ENCODE data around the gene STARD5.
A peak's percentile ranks its signal among the peaks of the same experiment; 100 is the strongest.

STARD5 gene

GRCh38 chr15:81337713-81338157, 13.8 kb upstream of the STARD5 start:
- peak; percentile 33 for DNase-seq (ENCODE audit: low read depth)
- no peak overlapping the region for H3K4me3 ChIP-seq (ENCODE audit: low read depth, low read length)
- TF ChIP-seq, protein P1, sequence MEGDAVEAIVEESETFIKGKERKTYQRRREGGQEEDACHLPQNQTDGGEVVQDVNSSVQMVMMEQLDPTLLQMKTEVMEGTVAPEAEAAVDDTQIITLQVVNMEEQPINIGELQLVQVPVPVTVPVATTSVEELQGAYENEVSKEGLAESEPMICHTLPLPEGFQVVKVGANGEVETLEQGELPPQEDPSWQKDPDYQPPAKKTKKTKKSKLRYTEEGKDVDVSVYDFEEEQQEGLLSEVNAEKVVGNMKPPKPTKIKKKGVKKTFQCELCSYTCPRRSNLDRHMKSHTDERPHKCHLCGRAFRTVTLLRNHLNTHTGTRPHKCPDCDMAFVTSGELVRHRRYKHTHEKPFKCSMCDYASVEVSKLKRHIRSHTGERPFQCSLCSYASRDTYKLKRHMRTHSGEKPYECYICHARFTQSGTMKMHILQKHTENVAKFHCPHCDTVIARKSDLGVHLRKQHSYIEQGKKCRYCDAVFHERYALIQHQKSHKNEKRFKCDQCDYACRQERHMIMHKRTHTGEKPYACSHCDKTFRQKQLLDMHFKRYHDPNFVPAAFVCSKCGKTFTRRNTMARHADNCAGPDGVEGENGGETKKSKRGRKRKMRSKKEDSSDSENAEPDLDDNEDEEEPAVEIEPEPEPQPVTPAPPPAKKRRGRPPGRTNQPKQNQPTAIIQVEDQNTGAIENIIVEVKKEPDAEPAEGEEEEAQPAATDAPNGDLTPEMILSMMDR (IDR thresholded peaks at IDR 0.05; ENCODE audit: control insufficient read depth, extremely low read depth, insufficient read depth), result no peak

- TF ChIP-seq, protein P1 (IDR thresholded peaks at IDR 0.05; ENCODE audit: control insufficient read depth, extremely low read depth, insufficient read depth), result no peak
- no peak overlapping the region for H3K4me3 ChIP-seq (ENCODE audit: low read depth, low read length)
- DNase-seq (ENCODE audit: low read depth), result no peak
These were observed 13.3 kb upstream of the STARD5 start for GRCh38 chr15:81337241-81337640.

DNA sequence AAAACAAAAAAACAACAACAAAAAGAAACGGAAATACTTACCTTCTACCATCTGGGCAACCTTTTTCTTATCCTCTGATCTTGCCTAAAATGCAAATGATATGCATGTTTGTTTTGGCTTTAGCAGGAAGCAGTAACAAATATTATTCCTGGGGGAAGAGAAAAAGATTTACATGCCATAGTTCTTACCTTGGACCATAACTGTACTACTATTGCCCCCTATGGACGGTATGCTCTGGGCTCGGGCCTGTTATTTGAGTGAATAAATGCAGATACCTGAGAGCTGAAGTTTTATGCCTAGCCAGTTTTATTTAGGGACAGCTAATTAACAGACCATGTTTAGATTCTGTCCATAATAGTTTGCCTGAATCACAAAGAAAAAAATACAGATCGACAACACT, 12.6 kb upstream of the STARD5 start:
- TF ChIP-seq, protein P1 (IDR thresholded peaks at IDR 0.05; ENCODE audit: control insufficient read depth, extremely low read depth, insufficient read depth), result peak; percentile 44; the same call in 1 of the 2 replicates
- DNase-seq (ENCODE audit: low read depth), result peak; percentile 51
- no peak overlapping the region for H3K4me3 ChIP-seq (ENCODE audit: low read depth, low read length)

DNA sequence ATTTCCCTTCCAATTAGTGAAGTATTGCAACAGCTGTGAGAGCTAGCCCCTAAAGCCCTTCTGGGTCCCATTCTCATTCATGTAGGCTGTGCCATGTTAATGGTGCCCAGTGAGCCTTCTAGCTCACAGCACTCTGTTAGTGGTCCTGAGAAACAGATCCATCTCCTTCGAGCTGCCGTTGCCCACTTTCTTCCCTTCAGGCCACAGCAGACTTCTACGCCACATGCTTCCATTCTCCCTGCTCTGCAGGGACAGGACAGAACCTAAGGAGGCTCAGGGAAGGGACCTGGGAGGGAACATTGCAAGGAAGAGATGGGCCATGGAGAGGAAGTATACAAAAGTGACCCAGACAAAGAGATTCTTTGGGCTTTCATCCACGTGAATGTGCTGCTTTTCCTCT, 11.7 kb upstream of the STARD5 start:
- no peak for DNase-seq (ENCODE audit: low read depth)
- TF ChIP-seq, protein P1 (IDR thresholded peaks at IDR 0.05; ENCODE audit: control insufficient read depth, extremely low read depth, insufficient read depth), result no peak
- no peak overlapping the region for H3K4me3 ChIP-seq (ENCODE audit: low read depth, low read length)

- TF ChIP-seq, protein P1 (IDR thresholded peaks at IDR 0.05; ENCODE audit: control insufficient read depth, extremely low read depth, insufficient read depth), result no peak
- H3K4me3 ChIP-seq (ENCODE audit: low read depth, low read length), result no peak overlapping the region
- DNase-seq (ENCODE audit: low read depth), result no peak
These were observed 11.0 kb upstream of the STARD5 start for GRCh38 chr15:81334768-81335435.

DNA sequence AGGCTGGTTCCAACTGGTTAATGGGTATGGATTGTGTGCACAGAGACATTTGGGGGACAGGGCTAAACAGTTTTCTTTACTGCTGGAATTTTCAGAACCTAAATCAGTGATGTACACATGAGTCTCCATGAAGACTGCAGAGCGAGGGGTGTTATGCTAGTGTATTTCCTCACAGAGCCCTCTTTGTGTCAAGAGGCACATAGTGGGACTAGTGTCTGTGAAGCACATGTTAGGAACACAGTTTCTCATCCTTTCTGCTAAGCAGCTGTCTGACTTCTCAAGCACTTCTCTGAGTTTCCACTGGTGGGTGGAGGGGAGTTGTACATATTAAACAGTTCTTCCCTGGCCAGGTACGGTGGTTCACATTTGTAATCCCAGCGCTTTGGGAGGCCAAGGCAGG, 9.4 kb upstream of the STARD5 start:
- TF ChIP-seq, protein P1 (IDR thresholded peaks at IDR 0.05; ENCODE audit: control insufficient read depth, extremely low read depth, insufficient read depth), result no peak
- H3K4me3 ChIP-seq (ENCODE audit: low read depth, low read length), result no peak overlapping the region
- DNase-seq (ENCODE audit: low read depth), result no peak

- TF ChIP-seq, protein P1 (IDR thresholded peaks at IDR 0.05; ENCODE audit: control insufficient read depth, extremely low read depth, insufficient read depth), result no peak
- DNase-seq (ENCODE audit: low read depth), result no peak
- H3K4me3 ChIP-seq (ENCODE audit: low read depth, low read length), result no peak overlapping the region
These were observed 8.4 kb upstream of the STARD5 start for GRCh38 chr15:81332326-81332725.
